Erythroblast (primary cell): Measurements from ENCODE around the gene TARP.

Experiments
- DNase-seq, 2 experiments: peaks; one replicate each; lab custom pipeline; 2025; lab: John Stamatoyannopoulos, UW
- GATA1 ChIP-seq: IDR thresholded peaks from 2 replicates; pipeline ENCODE4 v1.6.1; 2011; ENCODE audit warnings: low read depth, mild to moderate bottlenecking, control low read depth, low read length, moderate library complexity
- POLR2A ChIP-seq: IDR thresholded peaks from 2 replicates; pipeline ENCODE4 v1.6.1; 2011; ENCODE audit warnings: mild to moderate bottlenecking, low read length

TARP gene

GRCh38 chr7:38229884-38230642 lies 43.4 kb downstream of the TARP start:
- TF ChIP-seq GATA1 (no peak), POLR2A (no peak)
- DNase-seq, result no peak

GRCh38 chr7:38229386-38229785 lies 44.0 kb downstream of the TARP start:
- no peak for DNase-seq
- TF ChIP-seq GATA1 (no peak), POLR2A (no peak)

- DNase-seq, result no peak
- TF ChIP-seq GATA1 (no peak), POLR2A (no peak)
Measured at GRCh38 chr7:38224392-38224791, 49.0 kb downstream of the TARP start.

GRCh38 chr7:38223306-38223705 lies 50.1 kb downstream of the TARP start:
- TF ChIP-seq GATA1 (no peak), POLR2A (no peak)
- DNase-seq, result no peak

- DNase-seq, result peak; percentile 55 to 75
- TF ChIP-seq GATA1, result no peak
- TF ChIP-seq POLR2A, result no peak
Measured at GRCh38 chr7:38222481-38223096, 50.8 kb downstream of the TARP start.

GRCh38 chr7:38220452-38220851 lies 53.0 kb downstream of the TARP start:
- TF ChIP-seq POLR2A (no peak), GATA1 (no peak)
- no peak for DNase-seq

DNA sequence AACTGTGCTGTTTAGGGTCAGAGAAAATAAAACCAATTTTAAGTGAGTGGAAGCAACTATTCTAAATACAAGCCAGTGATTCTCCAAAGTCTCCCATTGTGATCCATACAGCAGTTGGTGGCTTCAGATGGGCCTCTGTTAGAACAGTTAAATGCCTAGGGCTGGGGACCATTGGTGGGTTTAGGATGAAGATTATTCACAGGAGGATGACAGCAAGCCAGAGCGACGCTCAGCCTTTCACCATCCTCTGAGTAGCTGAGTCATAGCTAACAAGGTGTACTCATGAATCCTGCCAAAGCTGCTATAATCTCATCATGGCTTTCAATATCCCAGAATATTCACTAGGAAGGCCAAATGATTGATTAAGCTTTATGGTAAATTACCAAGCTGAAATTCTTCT lies 55.8 kb downstream of the TARP start:
- no peak for TF ChIP-seq POLR2A
- no peak for TF ChIP-seq GATA1
- no peak for DNase-seq

GRCh38 chr7:38215735-38216670 lies 57.4 kb downstream of the TARP start:
- peak; percentile 74 to 81 for DNase-seq
- TF ChIP-seq POLR2A (no peak), GATA1 (no peak)

GRCh38 chr7:38215115-38215514 lies 58.3 kb downstream of the TARP start:
- TF ChIP-seq POLR2A (no peak), GATA1 (no peak)
- no peak for DNase-seq

DNA sequence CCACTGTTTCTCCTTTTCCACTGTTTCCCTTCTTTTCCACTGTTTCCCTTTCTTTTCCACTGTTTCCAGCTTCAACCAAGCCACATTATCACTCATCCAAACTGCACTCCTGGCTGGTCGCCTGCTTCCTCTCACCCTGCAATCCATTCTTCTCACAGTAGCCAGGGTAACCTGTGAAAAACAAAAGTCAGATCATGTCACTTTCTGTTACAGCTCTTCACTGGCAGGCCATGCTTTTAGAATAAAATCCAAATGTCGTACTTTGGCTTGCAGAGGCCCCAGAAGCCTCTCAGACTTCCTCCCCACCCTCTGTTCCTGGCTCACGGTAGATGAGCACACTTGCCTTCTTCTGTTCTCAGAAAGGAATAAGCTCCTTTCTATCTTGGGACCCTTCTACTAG lies 61.5 kb downstream of the TARP start:
- no peak for DNase-seq
- TF ChIP-seq POLR2A (no peak), GATA1 (no peak)

GRCh38 chr7:38211486-38211885 lies 62.0 kb downstream of the TARP start:
- DNase-seq, result no peak
- TF ChIP-seq GATA1 (no peak), POLR2A (no peak)
